HT1080 (cell line): Measurements from ENCODE around the gene SMC4. TPM values are rescaled to one million over a fixed set of nuclear protein-coding genes. Genes with fewer than 3 reads are reported as not detected.
"Not testable (repeated sequence)": the region's sequence is repeated elsewhere in the genome, so short reads cannot be mapped to it uniquely, and the experiment has no call there.

ENCODE experiments used
- DNase-seq: peaks from one replicate; pipeline ENCODE4 v3.0.0-alpha.2; 2015; ENCODE audit warnings: low read depth
- polyA plus RNA-seq, 2 experiments: library from polyadenylated mRNA; depleted of rRNA; stranded (reverse); fragments of >200 nt; gene quantifications; 2 replicates each; pipeline ENCODE4 v1.2.3, GENCODE V29; 2015
- total RNA-seq: library from RNA; depleted of rRNA; stranded (reverse); fragments of >200 nt; shearing (Covaris generic); gene quantifications from 2 replicates; pipeline ENCODE4 v1.2.3, GENCODE V29; 2014; rRNA removed

Gene SMC4
- 240 and 369 TPM in 2 replicates for total RNA-seq
- polyA plus RNA-seq (2015; cell fraction: cytosol; rRNA removed): 205 and 209 TPM in 2 replicates
- 733 and 744 TPM in 2 replicates for polyA plus RNA-seq (2015; cell fraction: nucleus; rRNA removed)

DNA sequence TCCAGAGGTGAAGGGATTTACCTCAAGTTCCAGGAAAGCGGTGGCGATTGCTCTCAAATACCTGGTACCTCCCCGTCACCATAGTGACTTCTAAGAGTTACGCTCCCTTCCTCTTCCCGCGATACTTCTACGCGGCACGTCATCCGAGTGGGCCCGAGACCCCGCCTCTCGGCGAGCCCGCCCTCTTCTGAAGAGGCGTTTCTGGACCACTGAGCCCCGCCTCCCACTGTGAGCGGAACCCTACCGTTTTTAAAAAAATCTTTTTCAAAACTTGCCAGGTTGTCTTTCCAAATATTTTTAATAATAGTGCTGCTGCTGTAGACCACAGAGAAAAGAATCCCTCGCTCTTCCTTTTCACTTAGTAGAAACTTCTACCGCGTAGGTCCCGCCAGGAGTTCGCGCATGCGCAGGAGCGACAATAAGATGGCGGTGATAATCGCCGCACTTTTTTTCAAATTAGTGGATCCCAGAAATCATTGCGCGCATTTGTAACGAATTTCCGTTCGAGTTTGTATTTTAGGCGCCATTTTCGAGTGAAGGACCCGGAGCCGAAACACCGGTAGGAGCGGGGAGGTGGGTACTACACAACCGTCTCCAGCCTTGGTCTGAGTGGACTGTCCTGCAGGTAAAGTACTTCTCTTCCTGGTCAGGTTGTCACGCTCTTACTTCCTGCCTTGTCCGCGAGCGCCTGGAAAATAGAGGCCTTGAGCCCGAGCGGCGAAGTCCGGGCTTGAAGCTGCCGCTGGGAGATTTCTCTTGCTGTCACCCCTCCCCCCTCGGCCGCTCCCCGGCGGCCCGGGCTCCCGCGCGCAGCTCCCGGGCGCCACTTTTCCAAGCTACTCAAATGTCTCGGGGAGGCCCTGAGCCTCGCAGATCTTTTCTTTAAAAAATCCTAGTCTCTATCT lies at the start of gene SMC4, which contains the start of gene IFT80:
SMC4 (plus strand) TSS at position 526 of the 905 bp plus-strand sequence. CDS start 1,177 bp downstream, outside the sequence.
IFT80 (minus strand) TSS at position 101 of the 905 bp plus-strand sequence. CDS start 14,625 bp downstream, outside the sequence.
- DNase-seq: peak; percentile 96

GRCh38 chr3:160355826-160356225 lies 43.6 kb upstream of the SMC4 start:
- no peak for DNase-seq

GRCh38 chr3:160362896-160363295 lies 36.6 kb upstream of the SMC4 start:
- DNase-seq: not testable (repeated sequence)

GRCh38 chr3:160365869-160366522 lies 33.5 kb upstream of the SMC4 start:
- DNase-seq: no peak

GRCh38 chr3:160368804-160369203 lies 30.6 kb upstream of the SMC4 start:
- no peak for DNase-seq

DNA sequence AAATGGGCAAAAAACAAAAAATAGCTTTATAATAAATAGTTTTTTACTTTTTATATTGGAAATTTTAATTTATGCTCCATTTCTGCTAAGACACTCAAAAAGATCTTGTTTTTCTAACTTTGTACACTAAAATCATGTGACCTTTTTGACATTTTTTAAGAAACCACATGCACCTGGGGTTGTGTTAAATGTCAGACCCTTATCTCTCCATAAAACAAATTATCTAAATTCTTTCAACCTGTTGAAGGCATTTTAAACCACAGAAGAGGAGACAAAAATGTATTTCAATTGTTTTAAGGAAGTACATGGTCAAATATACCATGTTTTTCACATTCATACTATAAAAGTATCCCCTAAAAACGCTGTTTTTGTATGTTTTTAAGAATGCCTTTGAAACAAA lies 29.7 kb upstream of the SMC4 start:
- no peak for DNase-seq

GRCh38 chr3:160370987-160371857 lies 28.2 kb upstream of the SMC4 start:
- DNase-seq: no peak

DNA sequence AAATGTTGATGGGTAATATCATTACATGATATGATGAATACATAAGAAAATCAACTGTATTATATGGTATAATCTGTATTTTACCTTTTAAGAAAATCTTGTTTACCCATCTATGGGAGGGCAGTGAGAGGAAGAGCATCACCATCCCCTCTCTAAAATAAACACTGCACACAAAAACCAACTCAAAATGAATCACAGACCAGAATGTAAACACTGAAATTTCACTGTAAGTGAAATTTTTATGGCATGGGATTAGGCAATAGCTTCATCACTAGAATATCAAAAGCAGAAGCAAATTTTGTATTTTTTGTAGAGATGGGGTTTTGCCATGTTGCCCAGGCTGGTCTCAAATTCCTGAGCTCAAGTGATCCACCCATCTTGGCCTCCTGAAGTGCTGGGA lies 26.7 kb upstream of the SMC4 start:
- DNase-seq: peak; percentile 58

- DNase-seq: no peak
Observed at GRCh38 chr3:160373655-160374054, 25.8 kb upstream of the SMC4 start.

DNA sequence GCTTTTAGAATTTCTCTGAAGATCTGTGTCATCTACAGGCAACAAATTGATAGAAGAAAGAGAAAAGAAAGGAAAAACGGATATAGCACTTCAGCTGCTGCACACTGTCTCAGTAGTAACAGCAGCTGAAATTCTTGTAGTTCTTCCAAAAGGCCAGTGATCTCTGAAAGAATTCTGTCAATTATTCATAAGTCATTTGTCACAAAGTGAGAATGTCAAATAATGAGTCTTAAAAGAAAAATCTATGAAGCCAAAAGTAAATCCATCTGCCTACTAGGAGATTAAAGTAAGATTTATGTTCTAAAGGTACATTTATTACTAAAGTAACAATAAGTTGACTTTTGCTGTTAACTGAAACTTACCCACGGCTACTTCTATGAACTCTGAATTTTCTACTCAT lies 25.0 kb upstream of the SMC4 start:
- no peak for DNase-seq

DNA sequence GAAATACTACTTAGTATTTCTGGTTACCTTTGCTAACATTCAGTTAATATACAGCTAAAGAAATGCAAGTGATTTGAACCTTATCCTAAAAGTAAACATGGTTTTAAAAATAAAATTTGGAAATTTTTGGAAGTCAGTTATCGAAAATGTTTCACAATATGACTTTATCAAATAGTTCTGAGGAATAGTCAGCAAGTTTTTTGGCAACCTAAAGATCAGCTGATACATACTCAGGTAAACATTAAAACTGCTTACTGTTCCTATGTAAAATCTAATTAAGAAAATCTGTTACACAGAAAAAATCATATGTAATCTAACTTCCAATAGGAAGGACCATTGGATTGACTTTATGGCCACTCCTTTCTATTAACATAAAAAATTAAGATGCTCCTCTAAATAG lies 24.5 kb upstream of the SMC4 start:
- no peak for DNase-seq

- no peak for DNase-seq
Observed at GRCh38 chr3:160376681-160377080, 22.8 kb upstream of the SMC4 start.

DNA sequence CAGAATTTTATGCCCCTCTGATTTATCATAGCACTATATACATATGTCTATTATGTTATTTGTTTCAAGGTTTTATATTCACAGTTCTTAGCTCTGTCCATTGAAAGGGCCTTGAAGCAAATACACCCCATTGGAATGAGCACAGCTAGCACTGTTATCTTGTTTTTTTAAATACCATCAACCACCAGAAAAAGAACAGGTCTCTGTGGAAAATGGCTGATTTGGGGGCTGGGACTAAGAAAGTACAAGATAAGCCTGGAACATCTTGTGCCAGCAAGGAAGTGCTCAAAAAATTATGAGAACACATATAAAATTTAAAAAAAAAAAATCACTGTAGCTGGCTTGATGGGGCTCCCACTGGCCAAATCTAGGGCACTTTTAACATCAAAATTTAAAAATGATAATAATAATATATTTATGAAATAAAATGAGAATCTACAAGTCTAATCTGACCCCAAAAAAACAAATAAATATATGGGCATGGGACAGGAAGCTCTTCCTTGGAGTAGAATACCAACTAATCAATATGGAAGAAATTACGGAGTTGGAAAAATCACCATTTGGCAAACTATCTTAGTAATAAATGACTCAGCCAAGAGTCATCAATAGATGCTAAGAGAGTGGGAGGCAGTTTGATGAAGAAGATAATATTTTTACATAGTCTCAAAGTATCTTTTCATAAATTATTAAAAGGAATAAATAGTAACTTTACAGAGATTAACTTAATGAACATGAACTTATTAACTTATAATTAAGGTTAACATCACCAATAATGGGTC lies 20.9 kb upstream of the SMC4 start:
- no peak for DNase-seq

GRCh38 chr3:160379628-160380214 lies 19.7 kb upstream of the SMC4 start:
- DNase-seq: no peak

DNA sequence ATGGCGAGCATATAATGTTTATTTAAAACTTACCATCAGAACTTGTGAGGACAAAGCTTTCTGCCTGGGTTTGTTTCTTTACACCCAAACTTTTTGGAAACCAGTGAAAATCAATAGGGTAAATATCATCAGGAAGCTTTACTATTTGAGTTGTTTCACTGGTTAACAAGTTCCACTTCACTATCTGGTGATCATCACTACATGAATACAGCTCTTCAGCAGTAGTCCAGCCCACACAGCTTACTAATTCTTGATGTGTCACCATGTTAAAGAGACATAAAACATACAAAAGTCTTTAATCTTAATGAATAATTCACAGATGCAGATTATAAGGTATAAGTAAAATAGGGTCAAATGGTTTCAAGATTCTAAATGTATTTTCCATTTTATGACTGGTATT lies 18.0 kb upstream of the SMC4 start:
- DNase-seq: no peak

- no peak for DNase-seq
Observed at GRCh38 chr3:160384639-160385318, 14.7 kb upstream of the SMC4 start.

- no peak for DNase-seq
Observed at GRCh38 chr3:160390565-160391138, 8.8 kb upstream of the SMC4 start.

GRCh38 chr3:160392798-160393197 lies 6.7 kb upstream of the SMC4 start:
- DNase-seq: no peak
